DMS79 (cell line): ENCODE measurements around the gene RNGTT.

Source experiments
- DNase-seq: peaks from one replicate; lab custom pipeline; 2025; lab: John Stamatoyannopoulos, UW

Gene RNGTT

GRCh38 chr6:88651400-88651799 lies 312.0 kb downstream of the RNGTT start:
- DNase-seq, result no peak

DNA sequence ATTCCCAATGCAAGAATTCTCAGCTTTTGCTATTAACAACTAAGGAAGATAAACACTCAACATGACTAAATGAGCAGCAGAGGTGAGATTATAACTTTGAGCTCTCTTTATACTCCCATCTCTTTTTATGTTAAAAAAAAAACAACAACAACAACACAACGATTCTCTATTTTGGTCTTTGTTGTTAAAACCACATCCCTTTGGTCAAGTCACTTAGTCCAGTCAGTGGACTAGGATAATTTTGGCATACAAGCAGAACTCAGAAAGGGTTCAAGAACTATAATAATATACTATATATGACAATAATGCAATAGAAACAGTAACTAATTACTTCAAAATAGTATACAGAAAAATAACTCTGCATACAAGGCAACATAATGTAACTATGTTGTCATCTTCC lies 312.4 kb downstream of the RNGTT start:
- no peak for DNase-seq

- DNase-seq, result no peak
These were observed 313.3 kb downstream of the RNGTT start for GRCh38 chr6:88650029-88650619.

DNA sequence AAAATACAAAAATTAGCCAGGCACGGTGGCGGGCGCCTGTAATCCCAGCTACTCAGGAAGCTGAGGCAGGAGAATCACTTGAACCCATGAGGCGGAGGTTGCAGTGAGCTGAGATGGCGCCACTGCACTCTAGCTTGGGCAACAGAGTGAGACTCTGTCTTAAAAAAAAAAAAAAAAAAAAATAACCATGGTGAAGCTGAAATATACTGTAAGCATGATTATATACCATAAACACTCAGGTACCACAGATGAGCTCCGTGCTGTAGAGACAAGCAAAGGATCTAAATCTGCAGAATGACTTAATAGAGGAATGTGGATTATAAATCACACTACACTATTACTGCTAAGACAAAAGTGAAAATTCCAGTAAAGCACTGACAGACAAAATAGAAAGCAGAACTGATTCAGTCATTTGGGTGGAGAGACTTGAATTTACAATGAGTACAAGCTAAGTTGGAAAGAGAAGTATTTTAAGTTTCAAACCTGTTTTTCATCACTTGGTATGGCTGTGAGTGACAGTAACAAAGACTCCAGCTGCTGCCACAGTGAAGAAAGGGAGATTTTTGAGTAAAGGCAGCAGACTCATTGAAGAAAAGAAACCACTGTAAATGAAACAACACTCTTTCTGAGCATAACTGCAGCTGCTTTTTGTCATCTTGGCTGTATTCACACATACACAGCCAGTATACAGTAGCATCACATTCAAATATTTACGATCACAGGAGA lies 322.1 kb downstream of the RNGTT start:
- DNase-seq, result no peak

- no peak for DNase-seq
These were observed 325.5 kb downstream of the RNGTT start for GRCh38 chr6:88637761-88638545.

GRCh38 chr6:88636871-88637270 lies 326.5 kb downstream of the RNGTT start:
- no peak for DNase-seq

DNA sequence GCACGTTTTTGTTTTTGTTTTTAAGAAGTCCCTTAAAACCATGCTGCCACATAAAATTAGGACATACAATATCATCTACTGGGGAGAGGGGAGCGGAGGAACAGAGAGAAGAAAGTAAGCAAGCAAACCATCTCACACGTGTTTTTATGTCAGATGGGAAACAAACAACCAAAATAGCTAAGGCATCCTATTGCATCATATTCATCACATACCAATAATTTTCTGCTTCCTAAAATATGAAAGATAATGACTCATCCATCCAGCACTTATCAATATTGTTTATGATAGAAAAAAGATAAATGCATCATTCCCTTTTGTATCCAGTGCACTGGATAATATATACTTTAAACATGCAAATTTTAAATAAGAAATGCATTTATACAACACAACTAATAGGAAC lies 329.6 kb downstream of the RNGTT start:
- no peak for DNase-seq

DNA sequence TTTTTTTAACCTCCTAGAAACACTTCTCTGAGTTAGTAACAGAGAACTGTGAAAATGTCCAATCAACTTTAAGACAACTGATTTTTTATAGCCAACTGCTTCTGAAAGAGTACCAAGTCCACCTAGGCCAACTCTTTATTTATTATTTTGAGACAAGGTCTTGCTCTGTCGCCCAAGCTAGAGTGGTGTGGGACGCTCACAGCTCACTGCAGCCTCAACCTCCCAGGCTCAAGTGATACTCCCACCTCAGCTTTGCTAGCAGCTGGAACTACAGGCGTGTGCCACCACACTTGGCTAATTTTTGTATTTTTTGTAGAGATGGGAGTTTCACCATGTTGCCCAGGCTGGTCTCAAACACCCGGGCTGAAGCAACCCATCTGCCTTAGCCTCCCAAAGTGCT lies 331.6 kb downstream of the RNGTT start:
- no peak for DNase-seq

DNA sequence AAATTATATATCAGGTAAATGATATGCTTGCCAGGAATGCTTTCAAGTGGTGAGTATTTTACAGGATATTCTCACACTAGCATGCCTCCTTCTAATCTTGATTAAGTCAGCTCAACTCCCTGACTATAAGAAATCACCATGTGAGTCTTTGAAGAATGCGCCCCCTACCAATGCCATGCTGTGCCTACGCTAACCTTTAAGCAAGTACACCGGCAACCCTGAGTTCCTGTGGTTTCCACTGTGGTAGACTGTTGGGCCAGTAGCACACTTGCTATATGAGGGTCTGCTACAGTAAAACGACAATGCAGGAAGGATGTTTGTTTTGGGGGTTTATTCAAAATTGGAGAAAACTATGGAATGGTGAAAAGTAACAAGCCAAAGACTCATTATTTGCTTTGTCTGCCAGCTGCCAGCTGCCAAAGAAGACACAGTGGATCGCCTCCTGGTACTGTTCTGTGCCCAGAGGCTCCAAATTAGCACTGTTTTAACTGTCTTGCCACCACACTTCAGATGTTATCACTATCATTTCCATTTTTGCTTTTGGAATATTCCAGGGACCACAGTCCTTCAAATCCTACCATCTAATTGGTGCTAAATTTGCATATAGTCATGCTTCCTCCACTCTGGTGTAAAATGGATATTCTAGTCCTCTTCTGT lies 333.5 kb downstream of the RNGTT start:
- DNase-seq, result no peak

DNA sequence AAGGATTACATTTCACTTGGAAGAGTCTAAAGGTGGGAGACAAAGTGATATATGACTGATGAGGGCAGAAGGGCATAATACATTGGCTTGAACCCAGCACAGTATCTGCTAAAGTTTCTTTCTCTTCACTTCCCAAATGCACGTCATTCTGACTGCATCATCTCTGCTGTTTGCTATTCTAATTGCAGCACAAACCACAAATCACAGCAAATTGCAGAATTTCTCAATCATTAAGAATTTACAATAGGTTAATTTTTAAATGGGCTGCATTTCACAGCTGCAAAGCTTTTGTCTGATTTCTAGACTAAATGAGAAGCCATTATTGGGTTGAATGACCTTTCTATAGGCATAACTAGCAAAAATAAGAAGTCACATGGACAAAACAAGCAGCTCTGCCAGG lies 337.0 kb downstream of the RNGTT start:
- DNase-seq, result no peak

DNA sequence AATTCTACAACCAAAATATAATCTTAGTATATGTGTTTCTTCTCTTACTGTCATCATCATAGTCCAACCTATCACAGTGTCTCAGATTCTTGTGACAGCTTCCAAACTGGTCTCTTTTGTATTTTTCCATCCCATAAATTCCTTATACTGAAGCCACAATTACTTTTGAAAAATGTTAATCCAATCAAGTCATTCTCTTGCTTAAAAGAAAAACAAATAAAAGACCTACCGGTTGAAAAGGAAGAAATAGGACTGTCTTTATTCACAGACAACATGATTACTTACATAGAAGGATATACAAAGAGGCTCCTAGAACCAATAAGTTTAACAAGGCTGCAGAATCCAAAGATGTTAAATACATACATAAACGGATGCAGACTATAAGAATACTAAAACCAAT lies 339.9 kb downstream of the RNGTT start:
- no peak for DNase-seq

DNA sequence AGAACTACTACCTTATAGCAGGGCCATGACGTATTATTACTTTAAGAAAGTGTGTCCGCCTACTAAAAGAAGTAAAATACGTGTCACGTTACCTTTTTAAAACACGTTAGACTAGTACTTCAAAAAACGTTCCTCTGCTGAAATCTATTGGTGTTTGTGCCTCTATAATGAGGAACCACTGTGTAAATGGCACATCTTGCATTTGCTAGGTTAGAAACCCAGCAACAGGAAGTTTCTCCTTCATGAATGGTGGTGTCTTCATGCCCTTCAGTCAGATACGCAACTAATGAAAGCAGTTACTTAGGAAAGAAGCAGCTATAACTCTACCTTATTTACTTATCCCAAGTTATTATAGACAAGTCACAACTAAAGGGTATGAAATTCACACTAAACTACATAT lies 343.5 kb downstream of the RNGTT start:
- DNase-seq, result no peak

DNA sequence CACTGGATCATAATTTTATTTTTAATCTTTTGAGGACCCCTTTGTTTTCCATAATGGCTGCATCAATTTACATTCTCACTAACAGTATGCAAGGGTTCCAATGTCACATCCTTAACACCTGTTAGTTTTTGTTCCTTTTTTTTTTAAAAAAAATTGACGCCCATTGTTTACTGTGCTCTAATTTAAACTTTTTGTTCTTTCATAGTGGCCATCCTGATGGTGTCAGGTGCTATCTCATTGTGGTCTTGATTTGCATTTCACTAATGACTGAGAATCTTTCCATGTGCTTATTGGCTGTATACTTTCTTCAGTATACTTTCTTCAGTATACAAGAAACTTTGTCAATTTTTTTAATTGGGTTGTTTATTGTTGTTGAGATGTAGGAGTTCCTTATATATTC lies 347.0 kb downstream of the RNGTT start:
- DNase-seq, result no peak

- DNase-seq, result no peak
These were observed 349.0 kb downstream of the RNGTT start for GRCh38 chr6:88614316-88614877.

DNA sequence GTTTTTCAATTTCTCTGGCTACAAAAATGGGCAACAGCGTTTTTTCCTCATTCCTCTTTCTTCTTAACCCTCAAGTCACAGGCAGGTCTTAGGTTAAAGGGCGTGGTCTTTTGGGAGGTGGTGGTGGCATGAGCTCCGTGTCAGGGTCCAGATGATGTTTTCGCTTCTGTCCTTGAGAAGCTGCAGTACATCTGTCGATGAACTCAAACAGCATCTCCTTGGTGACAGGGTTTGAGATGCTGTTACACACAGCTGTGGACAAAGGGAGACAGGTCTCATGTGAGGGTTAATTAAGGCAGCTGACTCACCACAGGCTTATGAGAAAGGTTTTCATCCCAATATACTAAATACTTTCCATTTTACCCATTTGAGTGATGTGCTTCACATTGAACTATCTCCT lies 350.8 kb downstream of the RNGTT start:
- no peak for DNase-seq

DNA sequence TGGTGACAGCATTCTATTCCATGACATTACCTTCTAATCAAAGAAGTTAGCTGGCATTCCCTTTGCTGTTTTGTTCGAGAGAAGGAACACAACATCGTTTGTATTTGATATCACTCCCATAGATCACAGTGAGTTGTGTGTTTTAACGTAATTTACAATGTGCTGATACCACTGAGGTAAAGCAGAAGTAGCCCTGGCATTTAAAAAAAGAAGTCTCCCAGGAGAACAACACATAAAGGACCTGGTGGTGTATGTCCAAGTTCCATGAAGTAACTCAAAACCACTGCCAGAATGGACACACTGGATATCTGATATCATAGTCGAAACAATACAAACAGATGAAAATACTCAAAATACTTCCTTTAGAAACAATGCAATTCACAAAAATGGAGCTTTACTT lies 351.7 kb downstream of the RNGTT start:
- DNase-seq, result no peak

GRCh38 chr6:88609983-88610382 lies 353.4 kb downstream of the RNGTT start:
- no peak for DNase-seq

- no peak for DNase-seq
These were observed 358.1 kb downstream of the RNGTT start for GRCh38 chr6:88605271-88605670.

GRCh38 chr6:88599571-88599970 lies 363.8 kb downstream of the RNGTT start:
- no peak for DNase-seq

DNA sequence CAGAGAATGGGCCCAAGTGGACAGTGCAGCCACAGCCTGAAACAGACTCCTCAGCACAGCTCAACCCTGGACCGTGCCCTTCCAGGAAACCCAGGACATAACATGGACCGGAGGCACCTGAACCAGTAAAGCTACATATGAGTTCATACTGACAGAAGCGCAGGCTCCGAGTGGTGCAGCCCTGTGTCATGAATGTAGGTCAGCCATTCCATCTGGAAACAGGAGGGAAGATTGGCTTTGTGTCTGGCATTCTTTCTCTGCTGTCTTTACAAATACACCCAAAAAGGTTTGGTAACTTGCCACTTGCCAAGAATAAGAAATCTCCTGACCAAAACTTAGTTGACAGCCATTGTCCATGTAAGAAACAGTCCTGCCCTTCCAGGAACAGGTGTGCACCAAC lies 366.6 kb downstream of the RNGTT start:
- no peak for DNase-seq

- DNase-seq, result no peak
These were observed 374.5 kb downstream of the RNGTT start for GRCh38 chr6:88588938-88589337.

DNA sequence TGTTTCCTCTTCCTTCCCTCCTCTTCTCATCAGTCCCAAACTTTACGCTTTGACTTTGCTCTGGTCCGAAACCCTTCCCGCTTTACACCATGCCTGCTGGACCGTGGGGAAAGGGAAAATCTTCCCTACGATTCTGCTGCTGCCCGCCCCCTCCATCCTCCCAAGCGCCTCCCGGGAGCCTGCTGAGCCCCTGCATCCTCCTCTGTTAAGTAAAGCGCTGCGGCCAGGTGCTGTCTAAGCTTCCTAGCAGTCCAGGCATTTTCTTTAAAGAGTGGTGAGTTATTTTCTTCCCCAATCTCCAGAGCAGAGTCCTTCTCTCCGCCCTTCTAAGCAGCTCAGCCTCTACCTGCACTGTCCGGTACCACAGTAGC lies 376.3 kb downstream of the RNGTT start:
- no peak for DNase-seq
